ENCODE data around the gene SKP2. TPM values are rescaled to one million over a fixed set of nuclear protein-coding genes. Genes with fewer than 3 reads are reported as not detected.

Gene SKP2
- total and polyA plus RNA-seq, 2 donors (not counting 3 experiments of a cell fraction or from before 2014, with no cell fraction given) = 12.5 to 40.9 TPM

DNA sequence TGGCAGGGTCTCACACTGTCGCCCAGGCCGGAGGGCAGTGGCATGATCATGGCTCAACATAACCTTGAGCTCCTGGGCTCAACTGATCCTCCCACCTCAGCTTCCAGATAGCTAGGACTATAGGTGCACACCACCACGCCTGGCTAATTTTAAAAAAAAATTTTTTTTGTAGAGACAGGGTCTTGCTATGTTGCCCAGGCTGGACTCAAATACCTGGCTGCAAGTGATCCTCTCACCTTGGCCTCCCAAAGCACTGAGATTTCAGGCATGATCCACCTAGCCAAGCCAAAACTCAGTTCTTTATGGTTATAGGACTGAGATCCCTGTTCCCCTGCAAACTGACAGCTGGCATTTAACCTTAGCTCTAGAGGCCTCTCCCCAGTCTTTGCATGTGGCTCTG lies 5.5 kb upstream of the SKP2 start:
- Histone ChIP-seq H2AFZ (ENCODE audit: low read depth, low read length) (no peak overlapping the region), H3K27me3 (ENCODE audit: control insufficient read depth in 2 of 2, insufficient read depth in 2 of 2, low read length in 2 of 2) (no peaks in the 10 kb centered on the region), H3K9ac (replicated peaks; ENCODE audit: extremely low read depth, insufficient read depth, low read length) (no peak overlapping the region), H3K79me2 (ENCODE audit: control insufficient read depth, insufficient read depth, low read length) (peaks cover 4% of the 10 kb centered on the region), H3K9me1 (replicated peaks; ENCODE audit: control insufficient read depth, extremely low read depth, insufficient read depth, low read length) (no peaks in the 10 kb centered on the region), H3K4me3 (replicated peaks in 1 of 3; ENCODE audit: insufficient read depth in 1 of 3, low read depth in 1 of 3, low read length in 3 of 3) (no peak overlapping the region), H3K4me2 (ENCODE audit: insufficient read depth, low read length) (no peak overlapping the region), H3K27ac (ENCODE audit: insufficient read depth, low read depth, low read length) (no peak overlapping the region), H3K4me1 (ENCODE audit: control insufficient read depth, extremely low read depth, insufficient read depth, low read length) (peaks cover 10% of the 10 kb centered on the region), H4K20me1 (replicated peaks; ENCODE audit: control insufficient read depth, extremely low read depth, insufficient read depth, low read length) (no peaks in the 10 kb centered on the region), H3K36me3 (ENCODE audit: control insufficient read depth in 2 of 2, extremely low read depth in 1 of 2, insufficient read depth in 2 of 2, low read length in 2 of 2) (no peaks in the 10 kb centered on the region), H3K9me3 (replicated peaks; ENCODE audit: control insufficient read depth, insufficient read depth, low read length) (no peaks in the 10 kb centered on the region)
- DNase-seq (ENCODE audit: low read depth, low spot score) = no peak
- no TSS peak for BruUV-seq (replicated peaks)
- POLR2A ChIA-PET = no interaction called here
- FAIRE-seq = no peak
- intact Hi-C loops (cut with micrococcal nuclease) (no loop called here), dilution Hi-C loops (cut with MboI; ENCODE audit: extremely low pct_ligation_motif_present, low sequenced_read_pairs) (no loop called here)
- TF ChIP-seq POLR2AphosphoS5 (IDR thresholded peaks at IDR 0.05; ENCODE audit: insufficient read depth, low read depth, low read length) = no peak
- no peak for TF ChIP-seq JUN (IDR thresholded peaks at IDR 0.05; ENCODE audit: borderline replicate concordance, insufficient read depth, insufficient read length, low read depth)
- TF ChIP-seq, protein P1, sequence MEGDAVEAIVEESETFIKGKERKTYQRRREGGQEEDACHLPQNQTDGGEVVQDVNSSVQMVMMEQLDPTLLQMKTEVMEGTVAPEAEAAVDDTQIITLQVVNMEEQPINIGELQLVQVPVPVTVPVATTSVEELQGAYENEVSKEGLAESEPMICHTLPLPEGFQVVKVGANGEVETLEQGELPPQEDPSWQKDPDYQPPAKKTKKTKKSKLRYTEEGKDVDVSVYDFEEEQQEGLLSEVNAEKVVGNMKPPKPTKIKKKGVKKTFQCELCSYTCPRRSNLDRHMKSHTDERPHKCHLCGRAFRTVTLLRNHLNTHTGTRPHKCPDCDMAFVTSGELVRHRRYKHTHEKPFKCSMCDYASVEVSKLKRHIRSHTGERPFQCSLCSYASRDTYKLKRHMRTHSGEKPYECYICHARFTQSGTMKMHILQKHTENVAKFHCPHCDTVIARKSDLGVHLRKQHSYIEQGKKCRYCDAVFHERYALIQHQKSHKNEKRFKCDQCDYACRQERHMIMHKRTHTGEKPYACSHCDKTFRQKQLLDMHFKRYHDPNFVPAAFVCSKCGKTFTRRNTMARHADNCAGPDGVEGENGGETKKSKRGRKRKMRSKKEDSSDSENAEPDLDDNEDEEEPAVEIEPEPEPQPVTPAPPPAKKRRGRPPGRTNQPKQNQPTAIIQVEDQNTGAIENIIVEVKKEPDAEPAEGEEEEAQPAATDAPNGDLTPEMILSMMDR (IDR thresholded peaks at IDR 0.05; ENCODE audit: extremely low read depth in 1 of 2, insufficient read depth in 1 of 2, low read depth in 1 of 2, low read length in 2 of 2) = no peak
- TF ChIP-seq EZH2 (IDR thresholded peaks at IDR 0.05; ENCODE audit: borderline replicate concordance, low read depth, low read length, severe bottlenecking) = no peak
- TF ChIP-seq FOS (IDR thresholded peaks at IDR 0.05; ENCODE audit: borderline replicate concordance, insufficient read depth, low read length) = no peak
- no peak for TF ChIP-seq GATA2 (IDR thresholded peaks at IDR 0.05; ENCODE audit: insufficient read depth, insufficient read length, low read depth, low read length)
- TF ChIP-seq POLR2A (IDR thresholded peaks at IDR 0.05; ENCODE audit: low read depth, low read length) = no peak
- TF ChIP-seq, protein P2, sequence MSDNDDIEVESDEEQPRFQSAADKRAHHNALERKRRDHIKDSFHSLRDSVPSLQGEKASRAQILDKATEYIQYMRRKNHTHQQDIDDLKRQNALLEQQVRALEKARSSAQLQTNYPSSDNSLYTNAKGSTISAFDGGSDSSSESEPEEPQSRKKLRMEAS (IDR thresholded peaks at IDR 0.05; ENCODE audit: insufficient read depth, insufficient read length) = no peak
- no peak for TF ChIP-seq MYC (IDR thresholded peaks at IDR 0.05; ENCODE audit: low read depth, low read length)
- CTCF ChIA-PET = no interaction called here

All from endothelial cell of umbilical vein (primary cell).